H9 (cell line): ENCODE measurements around the gene SLC35B1. TPM values are rescaled to one million over a fixed set of nuclear protein-coding genes. Genes with fewer than 3 reads are reported as not detected.
A peak's percentile ranks its signal among the peaks of the same experiment; 100 is the strongest.

Source experiments
- DNase-seq: peaks from one replicate; pipeline ENCODE4 v3.0.0-alpha.2; 2017
- H2AFZ ChIP-seq: one replicate; pipeline ENCODE4 v1.6.1; 2013; ENCODE audit warnings: mild to moderate bottlenecking, low read length, control low read depth, moderate library complexity
- H2AK5ac ChIP-seq: 2 replicates; pipeline ENCODE4 v1.6.1; 2013; ENCODE audit warnings: low read length, control low read depth, mixed read lengths; ENCODE audit not compliant: insufficient read length
- H2BK120ac ChIP-seq: one replicate; pipeline ENCODE4 v1.6.1; 2013; ENCODE audit warnings: low read depth, mild to moderate bottlenecking, low read length, control low read depth, inconsistent platforms; ENCODE audit not compliant: poor library complexity, severe bottlenecking
- H2BK12ac ChIP-seq: 2 replicates; pipeline ENCODE4 v1.6.1; 2013; ENCODE audit warnings: low read length, control low read depth, mixed read lengths, low read depth; ENCODE audit not compliant: insufficient read length
- H2BK15ac ChIP-seq: 2 replicates; pipeline ENCODE4 v1.6.1; 2013; ENCODE audit warnings: low read depth, low read length, control low read depth
- H2BK20ac ChIP-seq: one replicate; pipeline ENCODE4 v1.6.1; 2013; ENCODE audit warnings: low read depth, mild to moderate bottlenecking, low read length, control low read depth, inconsistent platforms; ENCODE audit not compliant: poor library complexity, severe bottlenecking
- H2BK5ac ChIP-seq: 2 replicates; pipeline ENCODE4 v1.6.1; 2013; ENCODE audit warnings: low read length, control low read depth, mixed read lengths; ENCODE audit not compliant: insufficient read length
- H3K14ac ChIP-seq: 2 replicates; pipeline ENCODE4 v1.6.1; 2013; ENCODE audit warnings: low read length, control low read depth; ENCODE audit not compliant: insufficient read depth
- H3K18ac ChIP-seq: 2 replicates; pipeline ENCODE4 v1.6.1; 2013; ENCODE audit warnings: low read depth, mild to moderate bottlenecking, mixed read lengths, low read length, control low read depth; ENCODE audit not compliant: insufficient read length
- H3K23ac ChIP-seq: 2 replicates; pipeline ENCODE4 v1.6.1; 2013; ENCODE audit warnings: low read length, control low read depth, mixed read lengths, low read depth; ENCODE audit not compliant: insufficient read length
- H3K23me2 ChIP-seq: 2 replicates; pipeline ENCODE4 v1.6.1; 2013; ENCODE audit warnings: low read depth, mild to moderate bottlenecking, mixed read lengths, low read length, control low read depth; ENCODE audit not compliant: insufficient read length, poor library complexity, severe bottlenecking
- H3K27ac ChIP-seq: 2 replicates; pipeline ENCODE4 v1.5.1; 2013; ENCODE audit warnings: low read length, control low read depth, mixed read lengths, low read depth; ENCODE audit not compliant: insufficient read length
- H3K27me3 ChIP-seq: 2 replicates; pipeline ENCODE4 v1.6.1; 2013; ENCODE audit warnings: low read length, control low read depth, inconsistent platforms; ENCODE audit not compliant: insufficient read depth
- H3K4ac ChIP-seq: 2 replicates; pipeline ENCODE4 v1.6.1; 2013; ENCODE audit warnings: low read depth, mild to moderate bottlenecking, control low read depth, inconsistent platforms, low read length, moderate library complexity
- H3K4me1 ChIP-seq: 2 replicates; pipeline ENCODE4 v1.6.1; 2013; ENCODE audit warnings: low read length, control low read depth, inconsistent platforms; ENCODE audit not compliant: insufficient read depth
- H3K4me2 ChIP-seq: 2 replicates; pipeline ENCODE4 v1.6.1; 2013; ENCODE audit warnings: low read length, control low read depth, mixed read lengths; ENCODE audit not compliant: insufficient read length, insufficient read depth
- H3K56ac ChIP-seq: 2 replicates; pipeline ENCODE4 v1.6.1; 2013; ENCODE audit warnings: low read depth, mild to moderate bottlenecking, mixed read lengths, low read length, control low read depth; ENCODE audit not compliant: insufficient read length
- H3K79me1 ChIP-seq: 2 replicates; pipeline ENCODE4 v1.6.1; 2013; ENCODE audit warnings: low read depth, mild to moderate bottlenecking, moderate library complexity, low read length, control low read depth, inconsistent platforms; ENCODE audit not compliant: insufficient read depth, poor library complexity, severe bottlenecking
- H3K79me2 ChIP-seq: 2 replicates; pipeline ENCODE4 v1.6.1; 2013; ENCODE audit warnings: low read length, control low read depth, inconsistent platforms; ENCODE audit not compliant: insufficient read depth
- H3K9ac ChIP-seq: 2 replicates; pipeline ENCODE4 v1.6.1; 2013; ENCODE audit warnings: low read length, control low read depth, mixed read lengths; ENCODE audit not compliant: insufficient read length; ENCODE audit errors: extremely low read depth
- H3K9me3 ChIP-seq: one replicate; pipeline ENCODE4 v1.6.1; 2013; ENCODE audit warnings: low read depth, low read length, inconsistent platforms; ENCODE audit not compliant: control insufficient read depth
- H3T11ph ChIP-seq: one replicate; pipeline ENCODE4 v1.6.1; 2013; ENCODE audit warnings: mild to moderate bottlenecking, low read length, control low read depth, inconsistent platforms
- H4K20me1 ChIP-seq: one replicate; pipeline ENCODE4 v1.6.1; 2013; ENCODE audit not compliant: control insufficient read depth, insufficient read length, insufficient read depth
- H4K5ac ChIP-seq: 2 replicates; pipeline ENCODE4 v1.6.1; 2013; ENCODE audit warnings: low read depth, mild to moderate bottlenecking, mixed read lengths, low read length, control low read depth; ENCODE audit not compliant: insufficient read length
- H4K8ac ChIP-seq: replicated peaks from 2 replicates; pipeline ENCODE4 v1.6.1; 2013; ENCODE audit warnings: low read length, control low read depth, mixed read lengths, low read depth; ENCODE audit not compliant: insufficient read length
- H4K91ac ChIP-seq: 2 replicates; pipeline ENCODE4 v1.6.1; 2013; ENCODE audit warnings: low read depth, mild to moderate bottlenecking, moderate library complexity, mixed read lengths, low read length, control low read depth; ENCODE audit not compliant: insufficient read length
- H3K27ac Mint-ChIP-seq, 3 experiments: 2 replicates in 2 of 3; 3 replicates in 1 of 3; pipeline ENCODE4 v1.8.0; 2020 to 2021; ENCODE audit warnings: mixed read lengths in 3 of 3, mild to moderate bottlenecking in 1 of 3, moderate library complexity in 1 of 3
- H3K27me3 Mint-ChIP-seq: 2 replicates; pipeline ENCODE4 v1.8.0; 2021; ENCODE audit warnings: low read depth, mild to moderate bottlenecking, moderate library complexity, mixed read lengths
- H3K36me3 Mint-ChIP-seq, 3 experiments: 2 replicates in 2 of 3; 3 replicates in 1 of 3; pipeline ENCODE4 v1.8.0; 2020 to 2021; ENCODE audit warnings: low read depth in 3 of 3, mixed read lengths in 3 of 3; ENCODE audit not compliant: insufficient read depth in 1 of 3
- H3K4me1 Mint-ChIP-seq, 2 experiments: 2 replicates each; pipeline ENCODE4 v1.8.0; 2020; ENCODE audit warnings: mixed read lengths in 2 of 2
- H3K4me3 Mint-ChIP-seq, 2 experiments: 2 replicates in 1 of 2; 3 replicates in 1 of 2; pipeline ENCODE4 v1.8.0; 2020 to 2021; ENCODE audit warnings: mild to moderate bottlenecking in 2 of 2, mixed read lengths in 2 of 2, moderate library complexity in 1 of 2
- H3K9me3 Mint-ChIP-seq, 2 experiments: 2 replicates in 1 of 2; 3 replicates in 1 of 2; pipeline ENCODE4 v1.8.0; 2020; ENCODE audit warnings: mild to moderate bottlenecking in 2 of 2, mixed read lengths in 2 of 2, moderate library complexity in 1 of 2
- WGBS: extraction: QIAGEN DNeasy Blood & Tissue Kit; methylation state at CpG from one replicate; pipeline ENCODE4 v1.1.7; 2013; ENCODE audit warnings: missing lambda C conversion rate, low lambda C conversion rate, mixed read lengths; ENCODE audit not compliant: insufficient read length; ENCODE audit errors: extremely low coverage; 5-methylcytosine and 5-hydroxymethylcytosine counted together
- total RNA-seq: library from RNA; stranded (reverse); gene quantifications from 2 replicates; pipeline ENCODE4 v1.2.1, GENCODE V29; 2021
- TF ChIP-seq, protein P1 (sequence below): fragments of 200-600 bp; sonication (generic); conservative IDR thresholded peaks from 3 replicates; pipeline ENCODE4 v1.8.0; 2021; ENCODE audit warnings: antibody characterized with exemption, mild to moderate bottlenecking

Gene SLC35B1
- total RNA-seq, 1 experiment from 2014 or later: 58.9 TPM

DNA sequence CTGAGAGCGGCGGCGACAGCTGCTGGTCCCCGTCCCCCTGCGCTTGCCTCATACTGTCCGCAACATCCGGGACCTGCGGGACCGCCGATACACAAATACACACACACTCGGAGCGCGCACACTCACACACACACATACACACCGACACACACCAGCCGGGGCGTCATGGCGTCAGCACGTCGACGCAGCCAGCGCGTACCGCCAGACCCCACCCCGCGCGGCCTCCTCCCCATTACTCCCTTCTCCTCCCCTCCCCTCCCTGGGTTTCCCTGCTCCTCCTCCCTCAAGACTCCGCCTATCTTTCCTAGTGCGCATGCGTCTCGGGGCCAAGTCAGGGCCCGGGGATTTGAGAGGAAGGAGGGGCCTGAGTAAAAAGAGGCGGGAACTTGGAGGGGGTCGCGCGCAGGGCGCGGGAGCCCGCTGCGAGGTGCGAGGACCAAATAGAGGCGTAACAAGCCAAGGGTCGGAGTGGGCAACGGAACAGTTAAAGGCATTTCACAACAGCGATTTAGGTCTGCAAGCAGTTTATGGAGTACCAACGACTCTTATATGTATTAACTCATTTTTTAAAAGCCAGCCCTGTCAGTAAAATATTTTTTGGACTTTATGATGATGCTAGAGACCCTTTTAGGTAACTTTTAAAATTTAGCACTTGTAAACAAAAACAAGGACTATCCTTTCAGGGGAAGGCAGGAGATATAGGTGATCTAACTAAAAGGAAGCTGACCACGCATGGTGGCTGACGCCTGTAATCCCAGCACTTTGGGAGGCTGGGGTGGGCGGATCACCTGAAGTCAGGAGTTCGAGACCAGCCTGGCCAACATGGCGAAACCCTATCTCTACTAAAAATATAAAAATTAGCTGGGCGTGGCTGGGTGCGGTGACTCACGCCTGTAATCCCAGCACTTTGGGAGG is 29.6 kb downstream of the SLC35B1 start, which contains the start of gene SPOP:
TSS of gene SPOP (minus strand) at position 165 of the 915 bp plus-strand sequence. CDS start 55,287 bp downstream, outside the sequence.
- H2BK5ac ChIP-seq: no peak within 1 kb of the TSS
- H3K56ac ChIP-seq: no peak within 1 kb of the TSS
- no peaks in the 10 kb centered on the region for H3K9me3 ChIP-seq
- H3K4me2 ChIP-seq: peak within 1 kb of the TSS; percentile 98
- peak within 1 kb of the TSS; percentile 61 for H3K18ac ChIP-seq
- no peak within 1 kb of the TSS for H2BK12ac ChIP-seq
- TF ChIP-seq, protein P1, sequence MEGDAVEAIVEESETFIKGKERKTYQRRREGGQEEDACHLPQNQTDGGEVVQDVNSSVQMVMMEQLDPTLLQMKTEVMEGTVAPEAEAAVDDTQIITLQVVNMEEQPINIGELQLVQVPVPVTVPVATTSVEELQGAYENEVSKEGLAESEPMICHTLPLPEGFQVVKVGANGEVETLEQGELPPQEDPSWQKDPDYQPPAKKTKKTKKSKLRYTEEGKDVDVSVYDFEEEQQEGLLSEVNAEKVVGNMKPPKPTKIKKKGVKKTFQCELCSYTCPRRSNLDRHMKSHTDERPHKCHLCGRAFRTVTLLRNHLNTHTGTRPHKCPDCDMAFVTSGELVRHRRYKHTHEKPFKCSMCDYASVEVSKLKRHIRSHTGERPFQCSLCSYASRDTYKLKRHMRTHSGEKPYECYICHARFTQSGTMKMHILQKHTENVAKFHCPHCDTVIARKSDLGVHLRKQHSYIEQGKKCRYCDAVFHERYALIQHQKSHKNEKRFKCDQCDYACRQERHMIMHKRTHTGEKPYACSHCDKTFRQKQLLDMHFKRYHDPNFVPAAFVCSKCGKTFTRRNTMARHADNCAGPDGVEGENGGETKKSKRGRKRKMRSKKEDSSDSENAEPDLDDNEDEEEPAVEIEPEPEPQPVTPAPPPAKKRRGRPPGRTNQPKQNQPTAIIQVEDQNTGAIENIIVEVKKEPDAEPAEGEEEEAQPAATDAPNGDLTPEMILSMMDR: no peak
- peak within 1 kb of the TSS; percentile 89 for H3K14ac ChIP-seq
- no peaks in the 10 kb centered on the region for H3K27me3 ChIP-seq
- H3K4me1 ChIP-seq: no peaks in the 10 kb centered on the region
- H3K23ac ChIP-seq: no peak within 1 kb of the TSS
- no peak within 1 kb of the TSS for H2BK20ac ChIP-seq
- H2AFZ ChIP-seq: peak within 1 kb of the TSS; percentile 26
- no CpG with 5 or more reads among the region's 53 CpGs for WGBS
- H3K23me2 ChIP-seq: peaks cover 5% of the 10 kb centered on the region
- Mint-ChIP-seq H3K27ac (peak within 1 kb of the TSS; percentile 98 to 99 (median 98)), H3K27me3 (peaks cover 23% of the 10 kb centered on the region), H3K4me1 (peaks cover 11 to 23% of the 10 kb centered on the region in 2 experiments), H3K4me3 (peak within 1 kb of the TSS; percentile 91 to 97), H3K9me3 (peaks cover 4 to 8% of the 10 kb centered on the region in 2 experiments), H3K36me3 (peaks cover 12 to 26% (median 16%) of the 10 kb centered on the region in 3 experiments)
- H2AK5ac ChIP-seq: no peak within 1 kb of the TSS
- H3K79me1 ChIP-seq: no peaks in the 10 kb centered on the region
- no peak within 1 kb of the TSS for H2BK15ac ChIP-seq
- H3K27ac ChIP-seq: no peak within 1 kb of the TSS
- no peak within 1 kb of the TSS for H4K5ac ChIP-seq
- H2BK120ac ChIP-seq: no peak within 1 kb of the TSS
- no peak within 1 kb of the TSS for H4K91ac ChIP-seq
- peak; percentile 100 for DNase-seq
- peak within 1 kb of the TSS; percentile 72 for H3K9ac ChIP-seq
- H3K4ac ChIP-seq: no peak within 1 kb of the TSS
- H3K79me2 ChIP-seq: peaks cover 4% of the 10 kb centered on the region; the same call in 1 of the 2 replicates
- no peak within 1 kb of the TSS for H4K8ac ChIP-seq
- no peaks in the 10 kb centered on the region for H4K20me1 ChIP-seq
- no peak within 1 kb of the TSS for H3T11ph ChIP-seq
